Measurements from ENCODE around the gene IMPG1. TPM values are rescaled to one million over a fixed set of nuclear protein-coding genes. Genes with fewer than 3 reads are reported as not detected.

IMPG1 gene
- total RNA-seq, 2 donors from 2014 or later = not detected

GRCh38 chr6:75952128-75952527 lies 120.3 kb downstream of the IMPG1 start:
- DNase-seq = no peak
- H3K9me3 Mint-ChIP-seq = no peaks in the 10 kb centered on the region
- no peak overlapping the region for H3K4me3 Mint-ChIP-seq
- Histone ChIP-seq H3K27me3 (ENCODE audit: control insufficient read depth, insufficient read depth, low read length, poor library complexity, severe bottlenecking) (no peaks in the 10 kb centered on the region), H3K4me3 (ENCODE audit: low read length) (no peak overlapping the region), H3K36me3 (ENCODE audit: control insufficient read depth, insufficient read depth, low read length) (no peaks in the 10 kb centered on the region), H3K9ac (ENCODE audit: extremely low read depth, low read length, poor library complexity, severe bottlenecking) (no peak overlapping the region), H3K4me1 (ENCODE audit: control insufficient read depth, insufficient read depth, low read length) (peaks cover under 1% of the 10 kb centered on the region), H3K27ac (ENCODE audit: low read depth, low read length) (no peak overlapping the region), H3K9me3 (ENCODE audit: control insufficient read depth, low read length) (no peaks in the 10 kb centered on the region)
- H3K36me3 Mint-ChIP-seq (ENCODE audit: low read depth) = no peaks in the 10 kb centered on the region
- no peak for TF ChIP-seq CTCF (conservative IDR thresholded peaks at IDR 0.05)
- peaks cover 14% of the 10 kb centered on the region for H3K4me1 Mint-ChIP-seq
- no peak overlapping the region for H3K27ac Mint-ChIP-seq
- WGBS, 2 experiments (ENCODE audit: insufficient coverage in 1 of 2, insufficient read length in 1 of 2) = 98% methylated on average over 3 of the region's 3 CpGs; no CpG with 5 or more reads in 1 of the 2 experiments
- peaks cover 5% of the 10 kb centered on the region for H3K27me3 Mint-ChIP-seq (ENCODE audit: insufficient read depth)

- no peak overlapping the region for H3K9ac ChIP-seq (ENCODE audit: extremely low read depth, low read length, poor library complexity, severe bottlenecking)
- 89 to 90% methylated on average over 4 to 5 of the region's 5 CpGs for WGBS, 2 experiments (ENCODE audit: insufficient coverage in 1 of 2, insufficient read length in 1 of 2)
- Mint-ChIP-seq H3K4me1 (peaks cover 30% of the 10 kb centered on the region), H3K27ac (no peak overlapping the region), H3K9me3 (no peaks in the 10 kb centered on the region), H3K4me3 (no peak overlapping the region), H3K36me3 (ENCODE audit: low read depth) (no peaks in the 10 kb centered on the region), H3K27me3 (ENCODE audit: insufficient read depth) (peaks cover 25% of the 10 kb centered on the region)
- peaks cover 2% of the 10 kb centered on the region for H3K4me1 ChIP-seq (ENCODE audit: control insufficient read depth, insufficient read depth, low read length)
- H3K36me3 ChIP-seq (ENCODE audit: control insufficient read depth, insufficient read depth, low read length) = no peaks in the 10 kb centered on the region
- no peak for TF ChIP-seq CTCF (conservative IDR thresholded peaks at IDR 0.05)
- DNase-seq = no peak
- no peaks in the 10 kb centered on the region for H3K9me3 ChIP-seq (ENCODE audit: control insufficient read depth, low read length)
- H3K27ac ChIP-seq (ENCODE audit: low read depth, low read length) = no peak overlapping the region
- no peak overlapping the region for H3K4me3 ChIP-seq (ENCODE audit: low read length)
- no peaks in the 10 kb centered on the region for H3K27me3 ChIP-seq (ENCODE audit: control insufficient read depth, insufficient read depth, low read length, poor library complexity, severe bottlenecking)
Observed at GRCh38 chr6:75947935-75948334, 124.5 kb downstream of the IMPG1 start.

- no peaks in the 10 kb centered on the region for H3K36me3 Mint-ChIP-seq (ENCODE audit: low read depth)
- H3K27ac Mint-ChIP-seq = peak overlapping the region; percentile 68
- H3K4me3 Mint-ChIP-seq = no peak overlapping the region
- no peak for DNase-seq
- Histone ChIP-seq H3K27ac (ENCODE audit: low read depth, low read length) (no peak overlapping the region), H3K4me1 (ENCODE audit: control insufficient read depth, insufficient read depth, low read length) (peaks cover 2% of the 10 kb centered on the region), H3K36me3 (ENCODE audit: control insufficient read depth, insufficient read depth, low read length) (no peaks in the 10 kb centered on the region), H3K4me3 (ENCODE audit: low read length) (peak overlapping the region; percentile 22), H3K9ac (ENCODE audit: extremely low read depth, low read length, poor library complexity, severe bottlenecking) (no peak overlapping the region), H3K9me3 (ENCODE audit: control insufficient read depth, low read length) (no peaks in the 10 kb centered on the region), H3K27me3 (ENCODE audit: control insufficient read depth, insufficient read depth, low read length, poor library complexity, severe bottlenecking) (no peaks in the 10 kb centered on the region)
- H3K27me3 Mint-ChIP-seq (ENCODE audit: insufficient read depth) = peaks cover 35% of the 10 kb centered on the region
- no peak for TF ChIP-seq CTCF (conservative IDR thresholded peaks at IDR 0.05)
- WGBS, 2 experiments (ENCODE audit: insufficient coverage in 1 of 2, insufficient read length in 1 of 2) = 32 to 35% methylated on average over 2 to 4 of the region's 4 CpGs
- H3K4me1 Mint-ChIP-seq = peaks cover 30% of the 10 kb centered on the region
- H3K9me3 Mint-ChIP-seq = no peaks in the 10 kb centered on the region
Observed at GRCh38 chr6:75946146-75946831, 126.2 kb downstream of the IMPG1 start.

Data from endodermal cell (in vitro differentiated cells).